ENCODE data around the gene FBN1.
A peak's percentile ranks its signal among the peaks of the same experiment; 100 is the strongest.

Gene FBN1

DNA sequence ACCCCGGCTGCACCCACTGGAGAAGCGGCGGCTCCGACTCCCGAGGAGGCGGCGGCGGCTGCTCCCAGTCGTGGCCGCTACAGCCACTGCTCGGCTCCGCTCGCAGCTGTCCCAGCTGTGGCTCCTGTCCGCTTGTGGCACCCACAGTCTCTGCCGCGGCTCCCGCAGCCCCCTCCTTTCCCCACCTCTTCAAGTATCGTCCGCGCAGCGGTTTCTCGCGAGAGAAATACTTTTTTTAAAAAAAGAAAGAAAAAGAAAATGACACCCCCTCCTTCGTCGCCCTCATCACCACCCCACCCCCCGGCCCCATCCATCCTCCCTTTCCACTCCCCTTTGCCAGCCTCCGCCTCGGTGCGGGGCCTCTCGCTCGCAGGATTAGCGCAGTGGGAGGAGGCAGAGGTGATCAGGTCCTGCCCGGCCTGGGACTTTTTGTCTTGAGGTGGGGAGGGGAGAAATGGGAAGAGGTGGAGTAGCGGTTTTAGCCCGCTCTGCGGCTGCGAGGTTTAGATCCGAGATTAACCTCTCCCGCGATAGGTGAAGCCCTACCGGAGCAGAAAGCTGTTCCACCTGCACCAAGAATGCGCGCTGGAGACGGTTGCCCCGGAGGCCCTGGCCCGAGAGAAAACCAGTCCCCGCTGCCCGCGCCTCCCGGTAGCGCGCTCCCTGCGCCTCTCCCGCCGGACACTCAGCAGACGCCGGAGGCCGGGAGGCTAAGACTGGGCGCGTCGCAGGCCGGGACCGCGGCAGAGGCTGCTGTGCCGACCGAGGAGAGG is at the start of gene FBN1:
TSS of gene FBN1 (minus strand) at position 152 of the 773 bp plus-strand sequence. CDS start 940 bp downstream, outside the sequence.
- DNase-seq, result peak; percentile 66

- no peak for DNase-seq
Observed at GRCh38 chr15:48693484-48693883, 48.0 kb upstream of the FBN1 start.

DNA sequence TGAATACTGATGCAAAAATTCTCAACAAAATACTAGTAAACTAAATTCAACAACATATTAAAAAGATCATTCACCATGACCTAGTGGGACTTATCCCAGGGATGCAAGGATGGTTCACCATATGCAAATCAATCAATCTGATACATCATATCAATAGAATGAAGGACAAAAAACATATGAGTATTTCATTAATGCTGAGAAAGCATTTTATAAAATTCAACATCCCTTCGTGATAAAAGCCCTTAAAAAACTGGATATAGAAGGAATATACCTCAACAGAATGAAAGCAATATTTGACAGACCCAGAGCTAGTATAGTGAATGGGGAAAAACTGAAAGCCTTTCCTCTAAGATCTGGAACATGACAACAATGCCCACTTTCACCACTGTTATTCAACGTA is 43.0 kb upstream of the FBN1 start:
- no peak for DNase-seq

- no peak for DNase-seq
Observed at GRCh38 chr15:48683991-48684765, 38.7 kb upstream of the FBN1 start.

- DNase-seq, result no peak
Observed at GRCh38 chr15:48682942-48683651, 37.6 kb upstream of the FBN1 start.

- DNase-seq, result no peak
Observed at GRCh38 chr15:48681353-48681752, 35.8 kb upstream of the FBN1 start.

DNA sequence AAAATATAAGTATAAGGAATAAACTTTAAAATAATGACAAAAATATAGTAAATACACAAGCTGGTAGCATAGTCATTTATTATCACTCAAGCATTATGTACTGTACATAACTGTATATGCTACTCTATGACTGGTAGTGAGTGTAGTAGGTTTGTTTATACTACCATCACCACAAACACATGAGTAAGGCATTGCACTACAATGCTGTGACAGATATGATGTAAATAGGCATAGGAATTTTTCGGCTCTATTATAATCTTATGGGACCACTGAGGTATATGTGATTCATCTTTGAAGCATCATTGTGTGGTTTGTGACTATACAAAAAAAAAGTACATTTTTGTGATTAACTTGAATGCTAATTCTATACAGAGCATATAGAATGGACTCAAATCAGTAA is 35.3 kb upstream of the FBN1 start:
- DNase-seq, result no peak

DNA sequence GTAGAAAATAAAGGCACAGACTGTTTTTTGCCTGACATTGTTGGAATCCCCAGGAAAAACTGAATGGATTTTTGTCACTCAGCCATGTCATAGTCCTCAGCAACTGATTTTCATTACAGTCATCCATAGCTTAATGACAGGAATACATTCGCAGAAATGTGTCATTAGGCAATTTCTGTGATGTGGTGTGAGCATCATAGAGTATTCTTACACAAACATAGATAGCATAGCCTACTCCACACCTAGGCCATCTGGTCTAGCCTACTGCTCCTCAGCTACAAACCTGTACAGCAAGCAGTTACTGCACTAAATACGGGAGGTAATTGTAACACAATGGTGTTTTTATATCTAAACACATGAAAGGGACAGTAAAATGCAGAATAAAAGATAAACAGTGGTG is 34.4 kb upstream of the FBN1 start:
- DNase-seq, result no peak

DNA sequence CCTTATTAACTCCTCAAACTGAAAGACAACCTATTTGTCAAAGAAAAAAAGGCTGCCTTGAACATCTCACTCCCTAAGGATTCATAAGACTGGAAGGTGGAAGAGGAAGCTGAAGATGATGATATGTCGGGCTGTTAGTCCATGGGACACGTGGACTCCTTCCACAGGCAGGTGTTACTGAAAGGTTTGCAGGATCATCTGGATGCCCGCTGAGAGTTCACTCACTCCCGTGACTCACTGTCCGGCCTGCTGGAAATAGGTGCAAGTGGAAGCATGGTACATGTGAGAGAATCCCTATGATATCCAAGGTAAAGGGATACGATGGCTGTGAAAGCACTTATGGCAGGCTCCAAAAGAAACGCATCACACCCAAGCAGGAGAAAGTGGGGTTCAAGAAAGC is 33.3 kb upstream of the FBN1 start:
- no peak for DNase-seq

- DNase-seq, result no peak
Observed at GRCh38 chr15:48677821-48678220, 32.3 kb upstream of the FBN1 start.

GRCh38 chr15:48675436-48675835 is 29.9 kb upstream of the FBN1 start:
- no peak for DNase-seq

- no peak for DNase-seq
Observed at GRCh38 chr15:48674876-48675275, 29.4 kb upstream of the FBN1 start.

DNA sequence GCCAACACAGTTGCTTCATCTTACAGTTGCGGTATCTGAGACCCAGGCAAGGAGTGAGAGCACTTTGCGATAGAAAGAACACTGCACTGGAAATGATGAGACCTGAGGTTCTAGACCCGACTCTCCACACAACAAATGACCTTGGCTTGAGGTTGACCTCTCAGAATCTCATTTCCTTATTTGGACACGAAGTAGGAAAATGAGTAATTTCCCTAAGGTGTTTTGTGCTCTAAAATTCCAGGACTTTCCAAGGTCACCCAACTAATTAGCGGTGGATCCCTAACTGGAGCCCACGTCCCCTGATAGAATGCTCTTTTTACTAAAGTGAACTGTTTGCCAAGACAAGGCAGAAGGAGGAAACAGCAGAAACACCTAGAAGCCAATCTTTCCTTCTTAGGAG is 26.7 kb upstream of the FBN1 start:
- no peak for DNase-seq

- DNase-seq, result no peak
Observed at GRCh38 chr15:48671103-48672022, 25.9 kb upstream of the FBN1 start.

DNA sequence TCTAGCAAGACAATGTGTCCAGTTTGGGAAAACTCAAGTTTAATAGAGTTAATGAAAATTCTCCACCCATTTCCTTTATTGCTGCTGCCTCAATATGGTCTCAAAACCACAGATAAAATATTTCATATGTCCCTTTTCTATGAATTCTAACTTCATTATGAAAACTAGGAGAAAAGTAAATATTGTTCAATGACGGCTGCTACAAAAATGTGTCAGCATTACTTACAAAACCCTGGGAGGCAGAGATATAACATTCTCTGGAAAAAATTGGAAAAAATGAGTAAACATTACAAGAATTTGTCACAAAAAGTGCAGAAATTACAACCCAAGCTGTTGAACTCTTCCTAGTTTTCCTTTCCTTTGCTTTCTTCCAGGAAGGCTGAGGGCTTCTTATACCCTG is 22.2 kb upstream of the FBN1 start:
- DNase-seq, result no peak

DNA sequence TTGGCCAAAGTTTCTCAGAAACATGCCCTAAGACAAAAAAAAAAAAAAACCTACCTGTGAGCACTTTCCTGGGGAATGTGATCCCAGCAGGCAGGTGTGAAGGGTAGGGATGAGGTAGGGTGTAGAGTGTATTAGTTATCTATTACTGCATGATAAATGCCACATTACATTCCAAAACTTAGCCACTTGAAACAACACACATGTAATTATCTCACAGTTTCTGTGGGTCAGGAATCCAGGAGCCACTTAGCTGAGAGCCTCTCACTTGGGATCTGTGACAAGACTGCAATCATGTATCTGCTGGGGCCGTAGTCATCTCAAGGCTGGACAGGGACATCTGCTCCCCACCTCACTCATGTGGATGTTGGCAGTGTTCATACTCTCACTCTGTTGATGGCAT is 18.9 kb upstream of the FBN1 start:
- DNase-seq, result no peak

- DNase-seq, result no peak
Observed at GRCh38 chr15:48657950-48658591, 12.6 kb upstream of the FBN1 start.

DNA sequence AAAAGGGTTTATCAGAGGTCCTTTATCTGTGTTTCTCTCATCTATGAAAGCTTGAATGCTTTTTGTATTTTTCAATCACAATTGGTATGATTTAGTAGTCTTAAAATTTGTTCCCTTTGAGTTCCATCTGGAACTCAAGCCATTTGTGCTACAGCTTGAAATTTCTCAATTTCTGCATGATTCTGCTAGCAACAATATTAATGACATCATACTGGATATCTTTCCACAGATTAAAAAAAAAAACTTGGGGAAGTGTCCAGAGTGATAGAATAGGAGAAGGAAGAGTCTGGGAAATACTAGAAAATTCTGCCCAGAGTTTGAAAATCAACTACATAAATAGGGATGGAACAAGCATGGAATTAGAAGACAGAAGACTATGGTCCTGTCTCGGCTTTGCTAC is 9.3 kb upstream of the FBN1 start:
- DNase-seq, result no peak

- DNase-seq, result no peak
Observed at GRCh38 chr15:48653913-48654670, 8.6 kb upstream of the FBN1 start.

DNA sequence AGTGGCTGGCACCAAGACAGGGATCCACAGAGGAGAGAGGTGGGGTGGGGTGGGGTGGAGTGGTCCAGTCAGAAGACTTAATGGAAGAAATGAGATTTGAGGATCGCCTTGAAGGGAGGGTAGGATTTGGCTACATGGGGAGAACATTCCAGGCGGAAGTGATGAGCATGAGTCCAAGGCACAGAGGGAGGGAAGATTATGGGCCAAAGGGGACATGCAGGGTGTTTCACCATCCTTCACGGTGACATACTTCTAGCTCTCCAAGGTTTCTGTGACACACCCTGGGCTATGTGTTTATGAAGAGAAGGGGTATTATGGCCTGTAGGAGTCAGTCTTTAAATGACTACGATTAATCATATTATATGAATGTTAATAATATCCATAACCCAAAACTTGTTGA is 7.7 kb upstream of the FBN1 start:
- DNase-seq, result no peak

DNA sequence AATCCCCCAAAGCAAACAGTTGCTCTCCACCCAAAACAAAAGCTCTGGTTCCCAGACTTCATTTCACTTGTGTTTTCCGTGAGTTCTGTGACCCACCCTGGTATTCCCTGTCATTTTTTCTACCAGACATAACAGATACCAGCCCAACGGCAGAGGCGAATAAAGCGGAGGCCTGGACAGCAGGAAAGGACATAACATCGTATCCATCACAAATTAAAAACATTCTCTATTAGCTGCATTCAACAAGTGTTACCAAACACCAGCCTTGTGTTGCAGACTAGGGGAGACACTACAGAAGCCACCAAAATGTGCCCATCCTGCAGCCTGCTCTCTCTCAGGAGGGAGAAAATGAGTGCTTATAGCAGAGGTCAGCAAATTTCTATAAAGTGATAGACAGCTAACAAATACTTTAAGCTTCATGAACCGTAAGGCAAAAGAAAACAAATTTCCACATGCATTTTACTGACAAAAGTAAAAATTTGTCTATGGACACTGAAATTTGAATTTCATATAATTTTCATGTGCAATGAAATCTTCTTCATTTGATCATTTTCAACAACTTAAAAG is 7.1 kb upstream of the FBN1 start:
- DNase-seq, result no peak
